HepG2 (cell line): ENCODE measurements around the gene PSMD8. TPM values are rescaled to one million over a fixed set of nuclear protein-coding genes. Genes with fewer than 3 reads are reported as not detected.

Experiments used
- CEBPG ChIP-seq: IDR thresholded peaks from 2 replicates; pipeline ENCODE4 v1.6.1; 2016
- GABPA ChIP-seq, 2 experiments: IDR thresholded peaks; 2 replicates each; pipeline ENCODE4 v1.6.1; 2011 to 2016; ENCODE audit warnings: low read depth in 2 of 2, low read length in 1 of 2, missing biosample characterization in 1 of 2, missing genetic modification characterization in 1 of 2
- GMEB2 ChIP-seq: IDR thresholded peaks from 2 replicates; pipeline ENCODE4 v1.6.1; 2016; ENCODE audit warnings: missing biosample characterization, missing genetic modification reagents, low read depth
- GTF3A ChIP-seq: sonication (generic); formaldehyde crosslinking; conservative IDR thresholded peaks from 2 replicates; pipeline ENCODE4 v1.4.0; 2020; ENCODE audit warnings: mild to moderate bottlenecking, missing genetic modification reagents
- HMG20A ChIP-seq: IDR thresholded peaks from 2 replicates; pipeline ENCODE4 v1.6.1; 2016; ENCODE audit warnings: borderline replicate concordance
- HMGA1 ChIP-seq: sonication (generic); formaldehyde crosslinking; conservative IDR thresholded peaks from 2 replicates; pipeline ENCODE4 v1.4.0; 2020; ENCODE audit warnings: missing genetic modification reagents
- KLF11 ChIP-seq: IDR thresholded peaks from 2 replicates; pipeline ENCODE4 v1.6.1; 2016; ENCODE audit warnings: missing compliant biosample characterization
- LBX2 ChIP-seq: sonication (generic); formaldehyde crosslinking; IDR thresholded peaks from 2 replicates; pipeline ENCODE4 v1.5.0; 2020; ENCODE audit warnings: missing genetic modification reagents, mild to moderate bottlenecking, borderline replicate concordance
- MAFG ChIP-seq: sonication (generic); formaldehyde crosslinking; IDR thresholded peaks from 2 replicates; pipeline ENCODE4 v1.5.1; 2020; ENCODE audit warnings: mild to moderate bottlenecking, missing genetic modification reagents
- MED13 ChIP-seq: sonication (generic); formaldehyde crosslinking; IDR thresholded peaks from 2 replicates; pipeline ENCODE4 v1.5.0; 2020; ENCODE audit warnings: missing genetic modification reagents
- PAWR ChIP-seq: sonication (generic); formaldehyde crosslinking; IDR thresholded peaks from 2 replicates; pipeline ENCODE4 v1.4.0; 2020; ENCODE audit warnings: missing genetic modification reagents, mild to moderate bottlenecking, borderline replicate concordance
- TBX3 ChIP-seq: fragments of 450-650 bp; IDR thresholded peaks from 2 replicates; pipeline ENCODE4 v1.6.1; 2017; ENCODE audit warnings: antibody characterized with exemption, mild to moderate bottlenecking, inconsistent platforms, borderline replicate concordance
- XRCC5 ChIP-seq: fragments of 200-400 bp; formaldehyde crosslinking; optimal IDR thresholded peaks from 2 replicates; pipeline ENCODE3; 2017; ENCODE audit warnings: mild to moderate bottlenecking, low read length
- ZFAT ChIP-seq: sonication (generic); formaldehyde crosslinking; conservative IDR thresholded peaks from 2 replicates; pipeline ENCODE4 v1.8.1; 2023; ENCODE audit warnings: missing genetic modification reagents, inconsistent platforms
- ZFYVE20 ChIP-seq: sonication (generic); formaldehyde crosslinking; IDR thresholded peaks from 2 replicates; pipeline ENCODE4 v1.8.0; 2023; ENCODE audit warnings: low read depth, mild to moderate bottlenecking, moderate library complexity, missing genetic modification reagents, borderline replicate concordance
- ZNF234 ChIP-seq: sonication (generic); formaldehyde crosslinking; conservative IDR thresholded peaks from 2 replicates; pipeline ENCODE4 v1.5.1; 2020; ENCODE audit warnings: mild to moderate bottlenecking, missing genetic modification reagents
- ZNF282 ChIP-seq: fragments of 450-650 bp; IDR thresholded peaks from 2 replicates; pipeline ENCODE4 v1.6.1; 2018; ENCODE audit not compliant: partially characterized antibody
- ZNF552 ChIP-seq: sonication (generic); formaldehyde crosslinking; IDR thresholded peaks from 2 replicates; pipeline ENCODE4 v1.9.0; 2022; ENCODE audit warnings: missing genetic modification reagents, mild to moderate bottlenecking, borderline replicate concordance
- ZNF558 ChIP-seq: sonication (generic); formaldehyde crosslinking; IDR thresholded peaks from 2 replicates; pipeline ENCODE4 v1.9.0; 2022; ENCODE audit warnings: mild to moderate bottlenecking, missing genetic modification reagents, borderline replicate concordance
- ZNF570 ChIP-seq: sonication (generic); formaldehyde crosslinking; IDR thresholded peaks from 2 replicates; pipeline ENCODE4 v1.4.0; 2020; ENCODE audit warnings: mild to moderate bottlenecking, missing genetic modification reagents, borderline replicate concordance
- ZNF598 ChIP-seq: sonication (generic); formaldehyde crosslinking; IDR thresholded peaks from 2 replicates; pipeline ENCODE4 v1.5.1; 2020; ENCODE audit warnings: mild to moderate bottlenecking, missing genetic modification reagents, borderline replicate concordance
- polyA plus RNA-seq, 8 experiments: library from polyadenylated mRNA; depleted of rRNA in 3 of 8; stranded (reverse) in 7 of 8; unstranded in 1 of 8; fragments of >200 nt; fragmentation: Illumina TruSeq in 4 of 8; extraction: Trizol in 4 of 8; gene quantifications; 2 replicates each; pipeline versions ENCODE4 v1.2.1 to v1.2.3, GENCODE V29; 2011 to 2016; ENCODE audit warnings: low read depth in 4 of 8, missing spikeins in 1 of 8, mixed read lengths in 1 of 8; ENCODE audit not compliant: insufficient read depth in 1 of 8
- total RNA-seq, 5 experiments: library from RNA; depleted of rRNA; stranded (reverse); fragments of >200 nt; fragmentation: Illumina TruSeq; extraction: Trizol; gene quantifications; 2 replicates each; pipeline ENCODE4 v1.2.3, GENCODE V29; 2016; ENCODE audit warnings: low read depth in 1 of 5
- TF ChIP-seq, protein P1 (sequence below): sonication (generic); formaldehyde crosslinking; IDR thresholded peaks from 2 replicates; pipeline ENCODE4 v1.8.0; 2022; ENCODE audit warnings: missing genetic modification reagents, mild to moderate bottlenecking, borderline replicate concordance
- TF ChIP-seq, protein P2 (sequence below): IDR thresholded peaks from 2 replicates; pipeline ENCODE4 v1.6.1; 2016; ENCODE audit warnings: missing genetic modification reagents, missing compliant biosample characterization
- TF ChIP-seq, protein P3 (sequence below): sonication (generic); formaldehyde crosslinking; IDR thresholded peaks from 2 replicates; pipeline ENCODE4 v1.5.1; 2020; ENCODE audit warnings: missing genetic modification reagents, mild to moderate bottlenecking, borderline replicate concordance

Gene PSMD8
- total and polyA plus RNA-seq, 2 of the 13 experiments (the other 11 are each of a cell fraction or from before 2014, with no cell fraction given), result 162 to 296 TPM

DNA sequence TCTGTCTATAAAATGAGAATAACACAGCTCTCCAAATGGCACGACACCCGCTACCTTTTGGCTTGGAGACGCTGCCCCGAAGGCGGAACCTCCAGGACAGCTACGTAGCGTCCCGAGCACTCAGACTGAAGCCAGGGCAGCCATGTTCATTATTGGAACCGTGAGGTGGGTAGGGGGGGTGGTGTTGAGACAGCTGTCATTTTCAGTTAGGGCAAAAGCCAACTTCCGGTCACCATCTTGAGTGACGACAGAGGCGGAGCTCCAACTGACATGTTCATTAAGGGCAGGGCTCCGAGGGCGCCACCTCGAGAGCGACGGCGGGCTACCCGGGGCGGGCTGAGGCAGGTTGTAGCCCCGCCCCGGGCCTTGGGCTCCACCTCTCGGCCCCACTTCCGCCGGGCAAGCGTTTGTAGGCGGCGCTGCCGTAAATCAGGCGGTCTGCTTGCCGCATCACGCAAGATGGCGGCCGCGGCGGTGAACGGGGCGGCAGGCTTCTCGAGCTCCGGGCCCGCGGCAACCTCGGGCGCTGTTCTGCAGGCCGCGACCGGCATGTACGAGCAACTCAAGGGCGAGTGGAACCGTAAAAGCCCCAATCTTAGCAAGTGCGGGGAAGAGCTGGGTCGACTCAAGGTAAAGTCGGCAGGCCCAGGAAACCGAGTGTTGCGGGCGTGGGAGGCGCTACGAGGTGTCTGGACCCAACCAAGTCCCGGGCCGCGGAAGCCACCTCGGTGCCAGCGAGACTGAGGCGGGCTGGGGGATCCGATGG, at the start of gene PSMD8 (continued):
- TF ChIP-seq, protein P1, sequence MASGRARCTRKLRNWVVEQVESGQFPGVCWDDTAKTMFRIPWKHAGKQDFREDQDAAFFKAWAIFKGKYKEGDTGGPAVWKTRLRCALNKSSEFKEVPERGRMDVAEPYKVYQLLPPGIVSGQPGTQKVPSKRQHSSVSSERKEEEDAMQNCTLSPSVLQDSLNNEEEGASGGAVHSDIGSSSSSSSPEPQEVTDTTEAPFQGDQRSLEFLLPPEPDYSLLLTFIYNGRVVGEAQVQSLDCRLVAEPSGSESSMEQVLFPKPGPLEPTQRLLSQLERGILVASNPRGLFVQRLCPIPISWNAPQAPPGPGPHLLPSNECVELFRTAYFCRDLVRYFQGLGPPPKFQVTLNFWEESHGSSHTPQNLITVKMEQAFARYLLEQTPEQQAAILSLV (CRISPR knock-in tag), result peak; percentile 68; the same call in 1 of the 2 replicates
- TF ChIP-seq XRCC5, result peak; percentile 21
- TF ChIP-seq HMGA1 (CRISPR knock-in tag), result no peak
- TF ChIP-seq ZFAT, result no peak
- TF ChIP-seq ZNF570, result 0 out of 2 replicates have a peak, but pooled peaks have one; percentile 57
- 0 out of 2 replicates have a peak, but pooled peaks have one; percentile 66 for TF ChIP-seq KLF11 (CRISPR knock-in tag)
- TF ChIP-seq GMEB2 (CRISPR knock-in tag), result peak; percentile 85
- peak; percentile 65 for TF ChIP-seq GABPA (IDR thresholded peaks at IDR 0.05; ENCODE audit: low read depth, low read length)
- TF ChIP-seq GABPA (CRISPR knock-in tag; IDR thresholded peaks at IDR 0.05; ENCODE audit: low read depth), result peak; percentile 95
- TF ChIP-seq TBX3, result no peak
- TF ChIP-seq GTF3A (CRISPR knock-in tag), result peak; percentile 80; the same call in 1 of the 2 replicates
- peak; percentile 90; the same call in 1 of the 2 replicates for TF ChIP-seq ZNF558 (CRISPR knock-in tag)
- no peak for TF ChIP-seq ZNF282
- TF ChIP-seq, protein P2, sequence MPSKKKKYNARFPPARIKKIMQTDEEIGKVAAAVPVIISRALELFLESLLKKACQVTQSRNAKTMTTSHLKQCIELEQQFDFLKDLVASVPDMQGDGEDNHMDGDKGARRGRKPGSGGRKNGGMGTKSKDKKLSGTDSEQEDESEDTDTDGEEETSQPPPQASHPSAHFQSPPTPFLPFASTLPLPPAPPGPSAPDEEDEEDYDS, result peak; percentile 88
- TF ChIP-seq, protein P3, sequence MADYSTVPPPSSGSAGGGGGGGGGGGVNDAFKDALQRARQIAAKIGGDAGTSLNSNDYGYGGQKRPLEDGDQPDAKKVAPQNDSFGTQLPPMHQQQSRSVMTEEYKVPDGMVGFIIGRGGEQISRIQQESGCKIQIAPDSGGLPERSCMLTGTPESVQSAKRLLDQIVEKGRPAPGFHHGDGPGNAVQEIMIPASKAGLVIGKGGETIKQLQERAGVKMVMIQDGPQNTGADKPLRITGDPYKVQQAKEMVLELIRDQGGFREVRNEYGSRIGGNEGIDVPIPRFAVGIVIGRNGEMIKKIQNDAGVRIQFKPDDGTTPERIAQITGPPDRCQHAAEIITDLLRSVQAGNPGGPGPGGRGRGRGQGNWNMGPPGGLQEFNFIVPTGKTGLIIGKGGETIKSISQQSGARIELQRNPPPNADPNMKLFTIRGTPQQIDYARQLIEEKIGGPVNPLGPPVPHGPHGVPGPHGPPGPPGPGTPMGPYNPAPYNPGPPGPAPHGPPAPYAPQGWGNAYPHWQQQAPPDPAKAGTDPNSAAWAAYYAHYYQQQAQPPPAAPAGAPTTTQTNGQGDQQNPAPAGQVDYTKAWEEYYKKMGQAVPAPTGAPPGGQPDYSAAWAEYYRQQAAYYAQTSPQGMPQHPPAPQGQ (CRISPR knock-in tag), result no peak
- TF ChIP-seq LBX2, result no peak
- no peak for TF ChIP-seq ZNF234 (CRISPR knock-in tag)
- peak; percentile 79; the same call in 1 of the 2 replicates for TF ChIP-seq ZNF552 (CRISPR knock-in tag)
- peak; percentile 45; the same call in 1 of the 2 replicates for TF ChIP-seq CEBPG (CRISPR knock-in tag)
- TF ChIP-seq HMG20A (CRISPR knock-in tag), result 0 out of 2 replicates have a peak, but pooled peaks have one; percentile 18
- TF ChIP-seq ZNF598 (CRISPR knock-in tag), result no peak; the same call in 1 of the 2 replicates
- TF ChIP-seq MED13 (CRISPR knock-in tag), result peak; percentile 52; the same call in 1 of the 2 replicates
- TF ChIP-seq PAWR (CRISPR knock-in tag), result peak; percentile 84; the same call in 1 of the 2 replicates
- TF ChIP-seq MAFG (CRISPR knock-in tag), result no peak
- TF ChIP-seq ZFYVE20 (CRISPR knock-in tag), result peak; percentile 92; the same call in 1 of the 2 replicates
